Measurements from ENCODE around the gene SLC39A7. TPM values are rescaled to one million over a fixed set of nuclear protein-coding genes. Genes with fewer than 3 reads are reported as not detected.

Gene SLC39A7
- total and polyA plus RNA-seq, 2 of the 4 experiments (the other 2 are of a cell fraction), result 135 to 208 TPM

DNA sequence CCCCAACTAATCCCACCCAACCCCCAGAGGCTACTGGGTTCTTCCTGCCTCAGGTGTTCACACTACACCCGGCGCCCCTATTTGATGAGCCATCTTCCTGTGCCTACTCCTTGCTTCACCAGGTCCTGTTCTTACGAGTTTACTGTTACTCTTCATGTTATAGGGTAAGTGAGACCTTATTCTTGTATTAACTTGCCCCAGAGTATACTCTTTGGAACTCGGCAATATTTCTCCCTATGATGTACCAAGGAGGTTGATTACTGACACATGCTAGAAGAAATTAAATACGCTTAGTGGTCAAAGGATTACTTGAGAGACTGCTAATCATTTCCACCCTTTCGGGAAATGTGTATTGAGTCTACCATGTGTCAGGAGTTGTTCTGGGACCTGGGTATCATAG, 16.6 kb downstream of the SLC39A7 start:
- ChIA-PET CTCF (no interaction called here), POLR2A (ENCODE audit: unreplicated experiment) (no interaction called here)
- intact Hi-C loops (cut with micrococcal nuclease), result no loop called here
- Histone ChIP-seq H3K4me1 (ENCODE audit: control insufficient read depth, insufficient read depth, low read length) (peaks cover 2% of the 10 kb centered on the region; the same call in 1 of the 2 replicates), H2BK20ac (ENCODE audit: low read depth, low read length) (no peak overlapping the region), H4K5ac (ENCODE audit: low read depth, low read length) (no peak overlapping the region), H3K14ac (replicated peaks; ENCODE audit: low read depth, low read length) (no peak overlapping the region), H3K4me3 (ENCODE audit: insufficient read depth, low read depth, low read length) (no peak overlapping the region), H3K9ac (ENCODE audit: low read depth, low read length) (no peak overlapping the region), H3K4me2 (ENCODE audit: low read depth, low read length) (no peak overlapping the region), H3K9me1 (ENCODE audit: insufficient read depth, low read length) (no peaks in the 10 kb centered on the region), H3K36me3 (ENCODE audit: control insufficient read depth, insufficient read depth, low read length) (no peaks in the 10 kb centered on the region), H2BK120ac (ENCODE audit: low read depth, low read length) (no peak overlapping the region), H2AK5ac (ENCODE audit: low read depth, low read length) (no peak overlapping the region), H3K27me3 (ENCODE audit: control insufficient read depth, insufficient read depth, low read length) (peaks cover 19% of the 10 kb centered on the region), H3K23ac (ENCODE audit: low read depth, low read length) (no peak overlapping the region), H3K27ac (ENCODE audit: insufficient read depth, low read length) (no peak overlapping the region), H4K8ac (ENCODE audit: low read depth in 2 of 2, low read length in 2 of 2) (no peak overlapping the region), H3K4ac (ENCODE audit: low read depth, low read length) (no peak overlapping the region), H2AFZ (replicated peaks; ENCODE audit: low read length, poor library complexity) (no peak overlapping the region), H4K20me1 (ENCODE audit: insufficient read depth, low read length) (no peaks in the 10 kb centered on the region), H3K9me3 (ENCODE audit: control insufficient read depth, insufficient read depth, low read length) (no peaks in the 10 kb centered on the region), H3K18ac (ENCODE audit: low read depth, low read length) (no peak overlapping the region), H3K56ac (ENCODE audit: extremely low read depth, insufficient read depth, low read length) (no peak overlapping the region), H2BK5ac (ENCODE audit: low read depth, low read length, poor library complexity, severe bottlenecking) (no peak overlapping the region), H2BK15ac (ENCODE audit: low read depth, low read length) (no peak overlapping the region), H2AK9ac (replicated peaks; ENCODE audit: low read depth, low read length, poor library complexity) (no peak overlapping the region), H3K79me1 (ENCODE audit: low read depth in 1 of 2, low read length in 2 of 2) (no peaks in the 10 kb centered on the region), H4K91ac (ENCODE audit: insufficient read depth, low read depth, low read length) (no peak overlapping the region)
- DNase-seq, result no peak
- no CpG with 5 or more reads among the region's 6 CpGs for WGBS, 2 experiments (ENCODE audit: extremely low coverage in 2 of 2, insufficient read length in 1 of 2)
- ATAC-seq (ENCODE audit: low read depth), result no peak
- dilution Hi-C loops (cut with HindIII; ENCODE audit: low sequenced_read_pairs, unreplicated experiment), result no loop called here
- in situ Hi-C loops (cut with MboI; ENCODE audit: low sequenced_read_pairs), result no loop called here
- BruUV-seq (replicated peaks), result no TSS peak
- no peak for TF ChIP-seq NFE2L2 (IDR thresholded peaks at IDR 0.05; ENCODE audit: low read depth, low read length)

Data from IMR-90 (cell line).